ENCODE results near the gene FXYD5. TPM values are rescaled to one million over a fixed set of nuclear protein-coding genes. Genes with fewer than 3 reads are reported as not detected.
A peak's percentile ranks its signal among the peaks of the same experiment; 100 is the strongest.

The FXYD5 gene, protein sequence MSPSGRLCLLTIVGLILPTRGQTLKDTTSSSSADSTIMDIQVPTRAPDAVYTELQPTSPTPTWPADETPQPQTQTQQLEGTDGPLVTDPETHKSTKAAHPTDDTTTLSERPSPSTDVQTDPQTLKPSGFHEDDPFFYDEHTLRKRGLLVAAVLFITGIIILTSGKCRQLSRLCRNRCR
- total RNA-seq (2011; cell fraction: chromatin; rRNA removed; ENCODE audit: low replicate concordance), result 134 and 231 TPM in 2 replicates
- total RNA-seq (2011; cell fraction: nucleolus; rRNA removed), result 240 and 311 TPM in 2 replicates
- 297 and 340 TPM in 2 replicates for total RNA-seq (2011; cell fraction: nucleoplasm; rRNA removed)
- total RNA-seq (2014; rRNA removed), result 174 and 300 TPM in 2 replicates
- total RNA-seq (2014; rRNA removed; fragmentation: Illumina TruSeq; extraction: Trizol), result 122 and 147 TPM in 2 replicates
- 252 and 264 TPM in 2 replicates for total RNA-seq (2015; rRNA removed; fragmentation: Illumina TruSeq; extraction: Trizol)
- total RNA-seq (2021), result 250 and 256 TPM in 2 replicates
- 104 and 125 TPM in 2 replicates for polyA plus RNA-seq (2011; rRNA removed)
- polyA plus RNA-seq (2011; cell fraction: cytosol; rRNA removed), result 271 and 533 TPM in 2 replicates
- 105 and 188 TPM in 2 replicates for polyA plus RNA-seq (2011; cell fraction: nucleus; rRNA removed)
- polyA plus RNA-seq (2012), result 353 and 530 TPM in 2 replicates
- polyA plus RNA-seq (2014; fragmentation: Illumina TruSeq; extraction: Trizol), result 522 and 537 TPM in 2 replicates
- 100 to 1,000 TPM; 125 to 198 TPM for polyA plus RNA-seq (2014; fragmentation: Nextera tagmentation; extraction: Ambion mirVana)
- polyA plus RNA-seq (2014; rRNA removed), result 120 and 155 TPM in 2 replicates
- polyA minus RNA-seq (2011; rRNA and poly(A)+ RNA removed), result 93.8 and 163 TPM in 2 replicates
- polyA minus RNA-seq (2011; cell fraction: cytosol; rRNA and poly(A)+ RNA removed), result 189 and 195 TPM in 2 replicates
- polyA minus RNA-seq (2011; cell fraction: nucleus; rRNA and poly(A)+ RNA removed), result 55.6 and 58.4 TPM in 2 replicates
- Bru-seq, nascent RNA, result percentile 95 among the genes with signal in this experiment
- BruChase-seq, experiment 1, labeled RNA remaining after a 2-hour chase, result percentile 88 among the genes with signal in this experiment
- BruChase-seq, experiment 2, labeled RNA remaining after a 6-hour chase, result percentile 90 among the genes with signal in this experiment
- long read RNA-seq, experiment 1, transcript FXYD5-201 (8 exons, 1,580 nt), result minor isoform, 28 of 199 reads
- long read RNA-seq, experiment 1, transcript FXYD5-204 (9 exons, 872 nt), result major isoform, 42 of 199 reads
- long read RNA-seq, experiment 1, transcript FXYD5-207 (9 exons, 898 nt), result minor isoform, 9 of 199 reads
- long read RNA-seq, experiment 1, transcript FXYD5-202 (4 exons, 632 nt), result minor isoform, 6 of 199 reads
- long read RNA-seq, experiment 1, partial matches to known transcripts, result 104 of 199 reads
- long read RNA-seq, experiment 1, other reads (novel, unspliced or antisense), result 10 of 199 reads
- long read RNA-seq, experiment 2, transcript FXYD5-204 (9 exons, 872 nt), result major isoform, 71 of 239 reads
- long read RNA-seq, experiment 2, transcript FXYD5-201 (8 exons, 1,580 nt), result minor isoform, 27 of 239 reads
- long read RNA-seq, experiment 2, transcript FXYD5-207 (9 exons, 898 nt), result minor isoform, 8 of 239 reads
- long read RNA-seq, experiment 2, partial matches to known transcripts, result 36 of 239 reads
- long read RNA-seq, experiment 2, other reads (novel, unspliced or antisense), result 95 of 239 reads
- long read RNA-seq, experiment 3, transcript FXYD5-204 (9 exons, 872 nt), result major isoform, 121 of 192 reads
- long read RNA-seq, experiment 3, transcript FXYD5-201 (8 exons, 1,580 nt), result minor isoform, 35 of 192 reads
- long read RNA-seq, experiment 3, transcript FXYD5-207 (9 exons, 898 nt), result minor isoform, 14 of 192 reads
- long read RNA-seq, experiment 3, partial matches to known transcripts, result 11 of 192 reads
- long read RNA-seq, experiment 3, other reads (novel, unspliced or antisense), result 10 of 192 reads

DNA sequence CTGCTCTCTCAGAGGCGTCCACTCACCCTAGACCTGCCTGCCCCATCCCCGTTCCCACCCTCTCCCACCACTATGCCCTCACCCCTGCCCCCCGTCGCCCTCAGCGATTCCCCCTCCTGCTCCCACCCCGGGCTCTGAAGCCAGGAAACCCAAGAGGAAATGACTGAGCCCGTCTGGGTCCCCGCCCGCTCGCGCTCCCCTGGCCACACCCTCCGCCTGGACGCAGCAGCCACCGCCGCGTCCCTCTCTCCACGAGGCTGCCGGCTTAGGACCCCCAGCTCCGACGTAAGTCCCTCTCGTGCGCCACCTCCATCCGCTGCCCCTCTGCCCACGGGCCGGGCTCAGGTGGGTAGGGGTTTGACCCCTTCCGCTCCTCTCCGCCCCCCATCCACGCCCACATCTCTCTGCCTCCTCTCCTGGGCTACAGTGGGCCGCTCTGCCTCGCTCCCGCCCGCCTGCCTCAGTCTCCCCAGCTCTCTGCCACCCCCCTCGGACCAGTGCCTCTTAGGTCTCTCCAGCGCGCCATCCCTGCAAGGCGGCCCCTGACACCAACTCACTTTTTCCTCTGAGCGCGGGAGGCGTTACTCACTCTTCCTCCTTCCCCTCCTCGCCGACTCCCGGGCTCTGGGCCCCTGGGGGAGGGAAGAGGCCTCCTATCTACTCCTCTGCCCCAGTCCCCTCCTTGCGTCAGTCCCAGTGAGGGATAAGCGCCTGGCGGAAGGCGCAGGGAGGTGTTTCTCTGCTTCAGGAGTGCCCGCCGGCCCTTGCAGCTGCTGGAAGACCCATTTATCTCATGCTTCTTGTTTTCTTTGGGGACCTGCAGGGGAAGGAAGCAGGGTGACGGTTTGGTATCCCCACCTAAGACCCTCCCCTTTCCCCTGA is at the start of gene FXYD5:
TSS of gene FXYD5 (plus strand) at position 211 of the 882 bp plus-strand sequence. CDS start 816 bp downstream, outside the sequence.
- in situ Hi-C loops (cut with MboI), result no loop called here
- Histone ChIP-seq H3K79me2 (ENCODE audit: control insufficient read depth, insufficient read depth, low read length) (peaks cover 51% of the 10 kb centered on the region), H3K4me3 (peak within 1 kb of the TSS; percentile 92), H3K27me3 (ENCODE audit: control insufficient read depth in 2 of 2, insufficient read depth in 2 of 2, low read length in 2 of 2) (no peaks in the 10 kb centered on the region), H3K27ac (ENCODE audit: extremely low read depth, low read depth, low read length) (peak within 1 kb of the TSS; percentile 95), H3K36me3 (ENCODE audit: control insufficient read depth, insufficient read depth, low read length) (peaks cover 44% of the 10 kb centered on the region), H3K9ac (ENCODE audit: insufficient read depth in 1 of 2, low read depth in 2 of 2, low read length in 2 of 2) (peak within 1 kb of the TSS; percentile 89 to 96), H3K9me1 (ENCODE audit: control insufficient read depth, insufficient read depth, low read length) (no peaks in the 10 kb centered on the region), H3K4me2 (ENCODE audit: insufficient read depth, low read length) (peak within 1 kb of the TSS; percentile 95), H3K4me1 (replicated peaks in 1 of 2; ENCODE audit: control insufficient read depth in 2 of 2, insufficient read depth in 2 of 2, low read length in 2 of 2) (peaks cover 13 to 44% of the 10 kb centered on the region in 2 experiments; a peak in 4 of 5 replicates), H3K9me3 (replicated peaks; ENCODE audit: control insufficient read depth, insufficient read depth, low read depth, low read length) (no peaks in the 10 kb centered on the region), H2AFZ (ENCODE audit: low read depth, low read length) (peak within 1 kb of the TSS; percentile 91), H4K20me1 (replicated peaks; ENCODE audit: control insufficient read depth, insufficient read depth, low read length) (no peaks in the 10 kb centered on the region)
- BruUV-seq (replicated peaks), result TSS peak; percentile 65
- POLR2A ChIA-PET, result interaction anchor here (0.6 to 1.2 kb wide), 6 partner anchors 8 to 654 kb away, joined by 3 to 5 read pairs (median 3); no protein-coding TSS in a partner anchor
- WGBS (ENCODE audit: insufficient coverage, low coverage, missing lambda C conversion rate), result under 1% methylated on average over 27 of the region's 49 CpGs
- DNase-seq (ENCODE audit: extremely low read depth in 1 of 4, low spot score in 3 of 4) (peak; percentile 88 to 94 (median 91)), ATAC-seq (peak; percentile 92), FAIRE-seq (peak; percentile 86)
- CTCF ChIA-PET (ENCODE audit: low intra/inter-chr PET ratio), result no interaction called here
- intact Hi-C loops (cut with micrococcal nuclease), result loop anchor here (5.0 kb wide), 3 partner anchors 53 to 113 kb away; partner anchors contain the start of genes LSR and USF2
- TF ChIP-seq ETV1 (tag; conservative IDR thresholded peaks at IDR 0.05; ENCODE audit: low read depth), result 0 out of 2 replicates have a peak, but pooled peaks have one; percentile 6
- TF ChIP-seq ATF7 (IDR thresholded peaks at IDR 0.05), result peak; percentile 78; the same call in 1 of the 2 replicates
- peak; percentile 68 for TF ChIP-seq JUND (IDR thresholded peaks at IDR 0.05; ENCODE audit: borderline replicate concordance, low read depth, low read length)
- peak; percentile 43; the same call in 1 of the 3 replicates for TF ChIP-seq JUND (tag; IDR thresholded peaks at IDR 0.05; ENCODE audit: borderline replicate concordance, low read depth, low read length)
- peak; percentile 80 for TF ChIP-seq BCOR (IDR thresholded peaks at IDR 0.05)
- no peak for TF ChIP-seq BMI1 (IDR thresholded peaks at IDR 0.05; ENCODE audit: low read length)
- TF ChIP-seq, protein P1, sequence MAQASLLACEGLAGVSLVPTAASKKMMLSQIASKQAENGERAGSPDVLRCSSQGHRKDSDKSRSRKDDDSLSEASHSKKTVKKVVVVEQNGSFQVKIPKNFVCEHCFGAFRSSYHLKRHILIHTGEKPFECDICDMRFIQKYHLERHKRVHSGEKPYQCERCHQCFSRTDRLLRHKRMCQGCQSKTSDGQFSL (CRISPR knock-in tag; IDR thresholded peaks at IDR 0.05), result 0 out of 2 replicates have a peak, but pooled peaks have one; percentile 24
- TF ChIP-seq, protein P1 (tag; IDR thresholded peaks at IDR 0.05), result no peak
- TF ChIP-seq MAZ (CRISPR knock-in tag; conservative IDR thresholded peaks at IDR 0.05 in 1 of 2, IDR thresholded peaks at IDR 0.05 in 1 of 2), result peak; percentile 77 to 78; a peak in 3 of 4 replicates
- peak; percentile 91 for TF ChIP-seq NKRF (IDR thresholded peaks at IDR 0.05; ENCODE audit: borderline replicate concordance)
